B cell (primary cell): ENCODE data around the gene ANKRD35. TPM values are rescaled to one million over a fixed set of nuclear protein-coding genes. Genes with fewer than 3 reads are reported as not detected.

Experiments used
- ATAC-seq: fragments of 200-7000 bp; cut with Tn5 transposase; one replicate; pipeline ENCODE4 v1.10.0; 2021; ENCODE audit warnings: low read depth, mild to moderate bottlenecking, moderate number of reproducible peaks, moderate library complexity
- CTCF ChIA-PET: fragments of 350-600 bp; sonication (Branson Sonifier 250); formaldehyde crosslinking; loops from one replicate; lab custom pipeline; 2021; ENCODE audit warnings: antibody characterized with exemption, inconsistent platforms; lab: Charles Lee
- POLR2A ChIA-PET: fragments of 350-600 bp; sonication (Branson Sonifier 250); formaldehyde crosslinking; loops from one replicate; lab custom pipeline; 2021; ENCODE audit warnings: antibody characterized with exemption; lab: Charles Lee
- DNase-seq: peaks from one replicate; pipeline ENCODE4 v3.0.0; 2013
- H2AFZ ChIP-seq: 2 replicates; pipeline ENCODE4 v1.6.1; 2012; ENCODE audit warnings: mild to moderate bottlenecking, low read depth, low read length; ENCODE audit not compliant: insufficient read depth, poor library complexity, severe bottlenecking
- H3K27ac ChIP-seq, 2 donors: 1 replicate in 1 of 2; 2 replicates in 1 of 2; pipeline ENCODE4 v1.5.1; 2012 to 2013; ENCODE audit warnings: low read length in 2 of 2, mild to moderate bottlenecking in 2 of 2, moderate library complexity in 1 of 2
- H3K27me3 ChIP-seq, 4 experiments: fragments of 200-600 bp in 1 of 4; sonication (generic) in 1 of 4; replicated peaks in 1 of 4; 1 replicate in 2 of 4; 2 replicates in 2 of 4; pipeline versions ENCODE4 v1.6.1 to v1.7.0; 2013 to 2016; ENCODE audit warnings: low read length in 3 of 4, mild to moderate bottlenecking in 2 of 4, mixed read lengths in 1 of 4, moderate library complexity in 1 of 4; ENCODE audit not compliant: insufficient read depth in 4 of 4, control insufficient read depth in 3 of 4; ENCODE audit errors: control extremely low read depth in 1 of 4
- H3K36me3 ChIP-seq, 2 experiments: replicated peaks in 1 of 2; 1 replicate in 1 of 2; 2 replicates in 1 of 2; pipeline versions ENCODE4 v1.6.1 to v1.7.1; 2013; ENCODE audit warnings: low read length in 1 of 2; ENCODE audit not compliant: insufficient read depth in 2 of 2, control insufficient read depth in 1 of 2; ENCODE audit errors: control extremely low read depth in 1 of 2, extremely low read depth in 1 of 2
- H3K4me1 ChIP-seq, 2 donors: fragments of 200-600 bp in 1 of 2; sonication (generic) in 1 of 2; 1 replicate in 1 of 2; 2 replicates in 1 of 2; pipeline versions ENCODE4 v1.5.1 to v1.6.1; 2013 to 2017; ENCODE audit warnings: low read length in 2 of 2; ENCODE audit not compliant: control insufficient read depth in 2 of 2, insufficient read depth in 2 of 2
- H3K4me2 ChIP-seq: replicated peaks from 2 replicates; pipeline ENCODE3; 2012; ENCODE audit warnings: mild to moderate bottlenecking, low read depth, low read length; ENCODE audit not compliant: poor library complexity, severe bottlenecking
- H3K4me3 ChIP-seq, 5 experiments: fragments of 200-600 bp in 1 of 5; sonication (generic) in 1 of 5; 1 replicate in 3 of 5; 2 replicates in 2 of 5; pipeline versions ENCODE4 v1.5.1 to v1.7.0; 2011 to 2016; ENCODE audit warnings: low read length in 4 of 5, mild to moderate bottlenecking in 4 of 5, low read depth in 2 of 5, control low read depth in 1 of 5, moderate library complexity in 1 of 5; ENCODE audit not compliant: insufficient read depth in 1 of 5; ENCODE audit errors: control extremely low read depth in 1 of 5, extremely low read depth in 1 of 5
- H3K79me2 ChIP-seq: fragments of 200-600 bp; sonication (generic); one replicate; pipeline ENCODE4 v1.6.0; 2016; ENCODE audit warnings: low read length; ENCODE audit not compliant: control insufficient read depth, insufficient read depth
- H3K9ac ChIP-seq: fragments of 200-600 bp; sonication (generic); 2 replicates; pipeline ENCODE4 v1.6.1; 2017; ENCODE audit warnings: mild to moderate bottlenecking, low read length, moderate library complexity
- H3K9me3 ChIP-seq, 3 donors: one replicate each; pipeline versions ENCODE4 v1.6.1 to v1.7.1; 2013; ENCODE audit warnings: low read length in 2 of 3; ENCODE audit not compliant: control insufficient read depth in 2 of 3, insufficient read depth in 1 of 3; ENCODE audit errors: control extremely low read depth in 1 of 3
- H4K20me1 ChIP-seq: 2 replicates; pipeline ENCODE4 v1.6.0; 2012; ENCODE audit warnings: mild to moderate bottlenecking, low read length; ENCODE audit not compliant: insufficient read depth, control insufficient read depth, poor library complexity, severe bottlenecking
- H3K27ac Mint-ChIP-seq: one replicate; pipeline ENCODE4 v1.8.0; 2021; ENCODE audit warnings: mixed read lengths
- H3K27me3 Mint-ChIP-seq: one replicate; pipeline ENCODE4 v1.8.0; 2021; ENCODE audit warnings: mixed read lengths
- H3K4me1 Mint-ChIP-seq: one replicate; pipeline ENCODE4 v1.8.0; 2021; ENCODE audit warnings: mixed read lengths
- H3K4me3 Mint-ChIP-seq: one replicate; pipeline ENCODE4 v1.8.0; 2021; ENCODE audit warnings: mixed read lengths
- H3K9me3 Mint-ChIP-seq: one replicate; pipeline ENCODE4 v1.8.0; 2022; ENCODE audit warnings: mixed read lengths; ENCODE audit not compliant: insufficient read depth
- CTCF ChIP-seq: fragments of 200-600 bp; IDR thresholded peaks from one replicate; pipeline ENCODE4 v1.8.0; 2022; ENCODE audit warnings: antibody characterized with exemption, mild to moderate bottlenecking
- EZH2 ChIP-seq: IDR thresholded peaks from 2 replicates; pipeline ENCODE4 v1.6.1; 2012; ENCODE audit warnings: borderline replicate concordance, low read depth, mild to moderate bottlenecking, moderate library complexity, low read length; ENCODE audit not compliant: insufficient read depth, poor library complexity, severe bottlenecking
- WGBS: methylation state at CpG from one replicate; pipeline ENCODE4 v1.1.5; 2013; ENCODE audit warnings: missing lambda C conversion rate; ENCODE audit not compliant: insufficient coverage; 5-methylcytosine and 5-hydroxymethylcytosine counted together
- intact Hi-C: fragments of 100-400 bp; cut with micrococcal nuclease; formaldehyde crosslinking; loops from one replicate; pipeline ENCODE4 v1.10.0; 2022
- polyA plus RNA-seq: library from polyadenylated mRNA; depleted of rRNA; stranded (reverse); fragments of >200 nt; gene quantifications from 2 replicates; pipeline ENCODE4 v1.2.3, GENCODE V29; 2012
- total RNA-seq, 2 donors: library from RNA; stranded (reverse); fragments of 120-200 nt in 1 of 2; gene quantifications; 1 replicate in 1 of 2; 2 replicates in 1 of 2; pipeline versions ENCODE4 v1.2.3 to v1.2.4, GENCODE V29; 2013 to 2022

Gene ANKRD35
- total and polyA plus RNA-seq, 2 donors (not counting 1 experiment from before 2014, with no cell fraction given) = 0.04 TPM; not detected in 1

DNA sequence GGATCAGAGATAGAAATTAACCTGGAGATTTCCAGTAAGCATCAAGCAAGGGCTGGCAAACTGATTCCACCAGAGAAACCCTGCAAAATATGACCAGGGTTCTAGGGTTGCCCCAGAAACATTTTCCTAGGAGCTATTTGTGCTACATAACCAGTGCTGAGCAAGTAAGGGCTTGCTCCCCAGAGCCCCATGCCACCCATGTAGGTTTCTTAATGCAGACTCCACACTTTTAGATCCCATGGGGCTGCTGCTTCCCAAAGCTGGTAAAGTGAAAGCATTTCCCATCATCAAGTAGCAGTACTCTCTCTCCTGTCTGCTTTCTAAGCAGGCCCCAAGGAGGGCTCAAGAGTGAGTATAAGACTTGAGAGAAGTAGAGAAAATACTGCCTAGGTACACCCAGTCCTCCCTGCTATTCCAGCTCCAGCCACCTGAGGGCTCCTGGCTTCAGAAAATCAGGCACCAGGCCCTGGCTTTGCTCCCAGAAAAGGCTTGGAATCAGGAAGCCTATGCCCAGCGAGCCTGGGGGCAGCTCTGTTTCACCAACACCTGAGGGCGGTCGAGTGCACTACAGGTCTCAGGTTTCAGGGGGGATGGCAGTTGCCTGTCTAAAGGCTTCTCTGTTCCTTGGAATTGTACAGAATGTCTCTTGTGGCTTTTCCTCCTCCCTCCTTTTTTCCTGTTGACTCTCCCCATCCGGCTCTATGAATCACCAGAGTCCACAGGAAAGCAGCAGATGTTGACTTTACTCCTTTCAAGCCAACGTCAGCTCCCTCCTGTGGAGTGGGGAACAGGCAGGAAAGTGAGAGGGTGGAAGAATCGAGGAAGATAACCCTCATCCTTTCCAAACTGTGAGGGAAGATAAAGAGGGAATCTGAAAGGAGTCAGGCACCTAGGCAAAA is 6.2 kb upstream of the ANKRD35 start:
- no peaks in the 10 kb centered on the region for H3K9me3 Mint-ChIP-seq

More for the DNA sequence above, 6.2 kb upstream of the ANKRD35 start:
- TF ChIP-seq EZH2 (no peak), CTCF (peak; percentile 72)
- Histone ChIP-seq H3K79me2 (no peaks in the 10 kb centered on the region), H3K9me3 (no peaks in the 10 kb centered on the region), H3K27ac (no peak overlapping the region), H3K36me3 (no peaks in the 10 kb centered on the region), H2AFZ (peak overlapping the region; percentile 14), H3K27me3 (no peaks in the 10 kb centered on the region), H4K20me1 (no peaks in the 10 kb centered on the region), H3K4me1 (no peaks in the 10 kb centered on the region), H3K9ac (no peak overlapping the region), H3K4me2 (no peak overlapping the region), H3K4me3 (no peak overlapping the region)
- ATAC-seq (peak; percentile 70), DNase-seq (peak; percentile 61)
- H3K27me3 Mint-ChIP-seq = no peaks in the 10 kb centered on the region
- peaks cover under 1% of the 10 kb centered on the region for H3K4me1 Mint-ChIP-seq
- ChIA-PET POLR2A (no interaction called here), CTCF (interaction anchor here (0.6 to 3.9 kb wide), 22 partner anchors 8 to 148 kb away, joined by 3 to 41 read pairs (median 6); partner anchors contain the start of genes HJV, ITGA10, NUDT17 and PEX11B)
- intact Hi-C loops = loop anchor here (1.0 kb wide), 2 partner anchors 85 to 121 kb away; no protein-coding TSS in a partner anchor
- H3K27ac Mint-ChIP-seq = no peak overlapping the region
- H3K4me3 Mint-ChIP-seq = no peak overlapping the region
- 0% methylated on average over 1 of the region's 6 CpGs for WGBS
